Activated CD8-positive, alpha-beta T cell treated with anti-CD3 and anti-CD28 coated beads for 36 hours (primary cell): ENCODE results near the gene USHBP1. TPM values are rescaled to one million over a fixed set of nuclear protein-coding genes. Genes with fewer than 3 reads are reported as not detected.

ENCODE experiments used
- ATAC-seq: fragments of 200-7000 bp; cut with Tn5 transposase; one replicate; pipeline ENCODE4 v1.10.0; 2021; ENCODE audit warnings: mild to moderate bottlenecking, moderate library complexity
- CTCF ChIA-PET: fragments of 350-600 bp; sonication (Branson Sonifier 250); formaldehyde crosslinking; loops from one replicate; lab custom pipeline; 2021; ENCODE audit warnings: antibody characterized with exemption; lab: Charles Lee
- POLR2A ChIA-PET: fragments of 350-600 bp; sonication (Branson Sonifier 250); formaldehyde crosslinking; loops from one replicate; lab custom pipeline; 2021; ENCODE audit warnings: antibody characterized with exemption; lab: Charles Lee
- DNase-seq: peaks from one replicate; pipeline ENCODE4 v3.0.0-alpha.2; 2020
- H3K27ac Mint-ChIP-seq: one replicate; pipeline ENCODE4 v1.8.0; 2021; ENCODE audit warnings: mild to moderate bottlenecking, mixed read lengths
- H3K27me3 Mint-ChIP-seq: one replicate; pipeline ENCODE4 v1.8.0; 2021; ENCODE audit warnings: mixed read lengths
- H3K36me3 Mint-ChIP-seq: one replicate; pipeline ENCODE4 v1.8.0; 2021; ENCODE audit warnings: low read depth, mixed read lengths
- H3K4me1 Mint-ChIP-seq: one replicate; pipeline ENCODE4 v1.8.0; 2021; ENCODE audit warnings: low read depth, mixed read lengths
- H3K4me3 Mint-ChIP-seq: one replicate; pipeline ENCODE4 v1.8.0; 2021; ENCODE audit warnings: mild to moderate bottlenecking, moderate library complexity, mixed read lengths
- H3K9me3 Mint-ChIP-seq: one replicate; pipeline ENCODE4 v1.8.0; 2021; ENCODE audit warnings: mixed read lengths
- intact Hi-C: fragments of 100-400 bp; cut with micrococcal nuclease; formaldehyde crosslinking; loops from one replicate; pipeline ENCODE4 v1.10.0; 2022
- total RNA-seq, 2 experiments: library from RNA; stranded (reverse); gene quantifications; one replicate each; pipeline ENCODE4 v1.2.3, GENCODE V29; 2021
- TF ChIP-seq, protein P1 (sequence below): fragments of 200-600 bp; IDR thresholded peaks from one replicate; pipeline ENCODE4 v1.8.0; 2022; ENCODE audit warnings: antibody characterized with exemption, mild to moderate bottlenecking

The USHBP1 gene
- total RNA-seq, 2 experiments from 2014 or later: 0.29 TPM; not detected in 1

GRCh38 chr19:17202249-17202648, 62.3 kb downstream of the USHBP1 start:
- ATAC-seq: peak; percentile 64
- Mint-ChIP-seq H3K36me3 (peaks cover 50% of the 10 kb centered on the region), H3K9me3 (no peaks in the 10 kb centered on the region), H3K27me3 (no peaks in the 10 kb centered on the region), H3K27ac (no peak overlapping the region), H3K4me3 (no peak overlapping the region), H3K4me1 (no peaks in the 10 kb centered on the region)
- CTCF ChIA-PET: no interaction called here
- intact Hi-C loops: no loop called here
- DNase-seq: peak; percentile 59
- POLR2A ChIA-PET: interaction anchor here (1.0 kb wide), 1 partner anchor 13 kb away, joined by 3 read pairs; the partner anchor contains the start of gene USE1
- TF ChIP-seq, protein P1, sequence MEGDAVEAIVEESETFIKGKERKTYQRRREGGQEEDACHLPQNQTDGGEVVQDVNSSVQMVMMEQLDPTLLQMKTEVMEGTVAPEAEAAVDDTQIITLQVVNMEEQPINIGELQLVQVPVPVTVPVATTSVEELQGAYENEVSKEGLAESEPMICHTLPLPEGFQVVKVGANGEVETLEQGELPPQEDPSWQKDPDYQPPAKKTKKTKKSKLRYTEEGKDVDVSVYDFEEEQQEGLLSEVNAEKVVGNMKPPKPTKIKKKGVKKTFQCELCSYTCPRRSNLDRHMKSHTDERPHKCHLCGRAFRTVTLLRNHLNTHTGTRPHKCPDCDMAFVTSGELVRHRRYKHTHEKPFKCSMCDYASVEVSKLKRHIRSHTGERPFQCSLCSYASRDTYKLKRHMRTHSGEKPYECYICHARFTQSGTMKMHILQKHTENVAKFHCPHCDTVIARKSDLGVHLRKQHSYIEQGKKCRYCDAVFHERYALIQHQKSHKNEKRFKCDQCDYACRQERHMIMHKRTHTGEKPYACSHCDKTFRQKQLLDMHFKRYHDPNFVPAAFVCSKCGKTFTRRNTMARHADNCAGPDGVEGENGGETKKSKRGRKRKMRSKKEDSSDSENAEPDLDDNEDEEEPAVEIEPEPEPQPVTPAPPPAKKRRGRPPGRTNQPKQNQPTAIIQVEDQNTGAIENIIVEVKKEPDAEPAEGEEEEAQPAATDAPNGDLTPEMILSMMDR: no peak

GRCh38 chr19:17200408-17201079, 64.0 kb downstream of the USHBP1 start:
- CTCF ChIA-PET: no interaction called here
- H3K4me1 Mint-ChIP-seq: no peaks in the 10 kb centered on the region
- no peaks in the 10 kb centered on the region for H3K27me3 Mint-ChIP-seq
- no peaks in the 10 kb centered on the region for H3K9me3 Mint-ChIP-seq
- no peak for DNase-seq
- H3K36me3 Mint-ChIP-seq: peaks cover 52% of the 10 kb centered on the region
- intact Hi-C loops: no loop called here
- POLR2A ChIA-PET: interaction anchor here (1.1 to 1.2 kb wide), 2 partner anchors 8 to 13 kb away, joined by 3 to 4 read pairs; no protein-coding TSS in a partner anchor
- no peak for ATAC-seq
- TF ChIP-seq, protein P1: no peak
- no peak overlapping the region for H3K27ac Mint-ChIP-seq
- no peak overlapping the region for H3K4me3 Mint-ChIP-seq

Other genes with a start within 250 kb of the USHBP1 start
- gene CPAMD8, start 237.9 kb downstream of the USHBP1 start, total RNA-seq: not detected
- gene HAUS8, start 189.3 kb downstream of the USHBP1 start, total RNA-seq: 10 to 100 TPM; 40.7 to 41.9 TPM
- gene MYO9B, start 189.0 kb downstream of the USHBP1 start, total RNA-seq: 100 to 1,000 TPM; 111 to 112 TPM
- gene USE1, start 49.4 kb downstream of the USHBP1 start, total RNA-seq: 10 to 100 TPM; 26.5 to 27.1 TPM
- 10 to 100 TPM; 20.1 TPM for gene OCEL1, start 38.5 kb downstream of the USHBP1 start, total RNA-seq
- gene NR2F6, start 18.8 kb downstream of the USHBP1 start, total RNA-seq: 1 to 10 TPM; 7.0 TPM
- gene BABAM1, start 2.7 kb upstream of the USHBP1 start, total RNA-seq: 100 to 1,000 TPM; 105 to 106 TPM
- gene ANKLE1, start 17.2 kb upstream of the USHBP1 start, total RNA-seq: 10 to 100 TPM; 15.9 to 18.4 TPM
- gene ABHD8, start 38.7 kb upstream of the USHBP1 start, total RNA-seq: 1 to 10 TPM; 5.0 to 6.0 TPM
- 100 to 1,000 TPM; 101 to 107 TPM for gene MRPL34, start 41.1 kb upstream of the USHBP1 start, total RNA-seq
- 10 to 100 TPM; 25.4 to 33.2 TPM for gene DDA1, start 44.8 kb upstream of the USHBP1 start, total RNA-seq
- gene ANO8, start 70.1 kb upstream of the USHBP1 start, total RNA-seq: 1 to 10 TPM; 5.4 TPM
- 10 to 100 TPM; 43.8 to 45.4 TPM for gene GTPBP3, start 72.8 kb upstream of the USHBP1 start, total RNA-seq
- gene PLVAP, start 112.6 kb upstream of the USHBP1 start, total RNA-seq: not detected
- gene CCDC194, start 129.5 kb upstream of the USHBP1 start, total RNA-seq: 1 to 10 TPM in 1 of 2 experiments, under 1 TPM in 1; 0.78 to 1.3 TPM
- gene BST2, start 140.9 kb upstream of the USHBP1 start, total RNA-seq: 10 to 100 TPM; 89.7 to 98.4 TPM
- gene MVB12A, start 155.3 kb upstream of the USHBP1 start, total RNA-seq: 10 to 100 TPM; 28.1 to 31.8 TPM
- not detected for gene TMEM221, start 183.9 kb upstream of the USHBP1 start, total RNA-seq
- gene NXNL1, start 196.2 kb upstream of the USHBP1 start, total RNA-seq: not detected
- gene SLC27A1, start 205.8 kb upstream of the USHBP1 start, total RNA-seq: 1 to 10 TPM; 3.5 to 3.6 TPM
- 10 to 100 TPM; 58.0 to 58.9 TPM for gene PGLS, start 246.9 kb upstream of the USHBP1 start, total RNA-seq